Fibroblast of villous mesenchyme (primary cell): Measurements from ENCODE around the gene SLC35E1. TPM values are rescaled to one million over a fixed set of nuclear protein-coding genes. Genes with fewer than 3 reads are reported as not detected.

ENCODE experiments used
- DNase-seq: peaks from one replicate; pipeline ENCODE4 v3.0.0-alpha.2; 2010; ENCODE audit warnings: low read depth
- H3K4me3 ChIP-seq: 2 replicates; pipeline ENCODE4 v1.5.1; 2011; ENCODE audit warnings: low read depth, mild to moderate bottlenecking, low read length
- total RNA-seq: library from RNA; depleted of rRNA; stranded (reverse); fragments of >200 nt; gene quantifications from 2 replicates; pipeline ENCODE4 v1.2.3, GENCODE V29; 2012
- TF ChIP-seq, protein P1 (sequence below): IDR thresholded peaks from 2 replicates; pipeline ENCODE4 v1.5.1; 2012; ENCODE audit warnings: low read depth, mild to moderate bottlenecking, low read length; ENCODE audit not compliant: insufficient read depth

The SLC35E1 gene
- total RNA-seq, 1 donor: 46.2 TPM

- TF ChIP-seq, protein P1, sequence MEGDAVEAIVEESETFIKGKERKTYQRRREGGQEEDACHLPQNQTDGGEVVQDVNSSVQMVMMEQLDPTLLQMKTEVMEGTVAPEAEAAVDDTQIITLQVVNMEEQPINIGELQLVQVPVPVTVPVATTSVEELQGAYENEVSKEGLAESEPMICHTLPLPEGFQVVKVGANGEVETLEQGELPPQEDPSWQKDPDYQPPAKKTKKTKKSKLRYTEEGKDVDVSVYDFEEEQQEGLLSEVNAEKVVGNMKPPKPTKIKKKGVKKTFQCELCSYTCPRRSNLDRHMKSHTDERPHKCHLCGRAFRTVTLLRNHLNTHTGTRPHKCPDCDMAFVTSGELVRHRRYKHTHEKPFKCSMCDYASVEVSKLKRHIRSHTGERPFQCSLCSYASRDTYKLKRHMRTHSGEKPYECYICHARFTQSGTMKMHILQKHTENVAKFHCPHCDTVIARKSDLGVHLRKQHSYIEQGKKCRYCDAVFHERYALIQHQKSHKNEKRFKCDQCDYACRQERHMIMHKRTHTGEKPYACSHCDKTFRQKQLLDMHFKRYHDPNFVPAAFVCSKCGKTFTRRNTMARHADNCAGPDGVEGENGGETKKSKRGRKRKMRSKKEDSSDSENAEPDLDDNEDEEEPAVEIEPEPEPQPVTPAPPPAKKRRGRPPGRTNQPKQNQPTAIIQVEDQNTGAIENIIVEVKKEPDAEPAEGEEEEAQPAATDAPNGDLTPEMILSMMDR: no peak
- peak overlapping the region; percentile 95 for H3K4me3 ChIP-seq
- DNase-seq: peak; percentile 40
Observed at GRCh38 chr19:16541526-16542044, 30.6 kb downstream of the SLC35E1 start.

DNA sequence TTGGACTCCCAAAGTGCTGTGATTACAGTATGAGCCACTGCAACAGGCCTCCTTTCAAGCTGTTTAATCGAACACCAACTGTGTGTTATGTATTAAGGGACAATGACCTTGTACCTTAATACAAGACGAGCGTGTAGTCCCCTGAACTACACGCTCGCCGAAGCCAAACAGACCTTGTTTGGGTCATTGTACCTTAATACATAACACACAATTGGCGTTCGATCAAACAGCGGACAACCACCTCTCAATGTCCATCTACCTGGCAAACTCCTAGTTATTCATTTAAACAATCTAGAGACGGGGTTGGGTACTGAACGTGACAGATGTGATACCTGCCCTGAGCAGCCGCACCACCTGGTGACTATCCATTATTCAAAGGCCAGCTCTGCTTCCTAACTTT, 31.3 kb downstream of the SLC35E1 start:
- peak overlapping the region; percentile 95 for H3K4me3 ChIP-seq
- TF ChIP-seq, protein P1: no peak
- DNase-seq: no peak

DNA sequence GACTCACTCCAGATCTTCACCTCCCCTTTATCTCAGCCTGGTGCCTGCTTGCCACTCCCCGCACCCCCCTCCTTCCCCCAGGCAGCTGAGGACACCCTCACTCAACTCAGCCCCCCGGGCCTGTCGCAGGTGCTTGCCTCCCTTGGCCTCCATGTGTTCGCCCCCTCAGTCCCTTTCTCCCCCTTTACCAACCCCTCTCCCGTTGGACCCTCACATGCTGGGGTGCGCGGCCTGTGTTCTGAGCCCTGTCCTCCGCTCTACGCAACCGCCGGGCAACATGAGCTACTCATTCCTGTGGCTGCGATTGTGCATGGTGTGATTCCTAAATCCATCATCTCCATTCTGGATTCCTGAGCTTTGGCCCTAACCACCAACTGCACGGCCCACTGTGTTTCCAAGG, 35.1 kb downstream of the SLC35E1 start:
- TF ChIP-seq, protein P1: no peak
- no peak overlapping the region for H3K4me3 ChIP-seq
- DNase-seq: no peak

DNA sequence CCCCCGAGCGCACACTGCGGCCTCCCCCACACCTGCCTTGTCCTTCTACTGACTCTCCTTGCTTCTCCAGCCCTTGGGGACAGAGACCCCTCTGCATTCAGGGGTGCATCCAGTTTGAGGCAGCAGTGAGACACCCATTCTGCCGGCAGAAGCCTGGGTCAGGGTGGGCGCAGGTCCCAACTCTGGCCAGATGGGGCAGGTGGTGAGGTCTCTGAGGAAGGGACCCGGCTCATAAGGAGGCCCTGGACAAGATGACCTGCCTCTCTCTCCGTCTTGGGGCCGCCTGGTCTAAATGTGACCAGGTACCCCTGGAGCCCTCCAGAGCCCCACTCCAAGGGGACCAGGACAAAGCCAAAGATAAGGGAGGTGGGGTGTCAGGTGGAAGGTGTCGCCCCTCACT, 36.1 kb downstream of the SLC35E1 start:
- DNase-seq: no peak
- TF ChIP-seq, protein P1: no peak
- H3K4me3 ChIP-seq: no peak overlapping the region

DNA sequence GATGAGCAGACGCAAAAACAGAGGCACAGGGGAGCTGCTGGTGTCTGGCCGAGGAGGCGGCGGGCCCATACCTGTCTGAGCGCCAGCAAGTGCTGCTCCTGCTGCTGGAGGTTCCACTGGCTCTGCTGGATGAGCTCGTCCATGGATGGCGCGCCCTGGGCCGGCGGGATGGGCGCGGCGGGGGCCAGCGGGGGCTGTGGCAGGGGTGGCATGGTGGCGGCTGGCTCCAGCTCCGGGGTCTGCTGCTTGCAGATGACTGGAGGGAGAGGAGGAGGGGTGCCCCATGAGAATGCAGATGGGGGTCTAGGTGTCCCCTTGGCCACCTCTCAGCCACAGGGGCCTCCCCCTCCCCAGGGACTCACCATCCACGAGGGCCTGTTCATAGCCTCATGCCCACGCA, 36.8 kb downstream of the SLC35E1 start:
- H3K4me3 ChIP-seq: no peak overlapping the region
- DNase-seq: no peak
- TF ChIP-seq, protein P1: no peak

DNA sequence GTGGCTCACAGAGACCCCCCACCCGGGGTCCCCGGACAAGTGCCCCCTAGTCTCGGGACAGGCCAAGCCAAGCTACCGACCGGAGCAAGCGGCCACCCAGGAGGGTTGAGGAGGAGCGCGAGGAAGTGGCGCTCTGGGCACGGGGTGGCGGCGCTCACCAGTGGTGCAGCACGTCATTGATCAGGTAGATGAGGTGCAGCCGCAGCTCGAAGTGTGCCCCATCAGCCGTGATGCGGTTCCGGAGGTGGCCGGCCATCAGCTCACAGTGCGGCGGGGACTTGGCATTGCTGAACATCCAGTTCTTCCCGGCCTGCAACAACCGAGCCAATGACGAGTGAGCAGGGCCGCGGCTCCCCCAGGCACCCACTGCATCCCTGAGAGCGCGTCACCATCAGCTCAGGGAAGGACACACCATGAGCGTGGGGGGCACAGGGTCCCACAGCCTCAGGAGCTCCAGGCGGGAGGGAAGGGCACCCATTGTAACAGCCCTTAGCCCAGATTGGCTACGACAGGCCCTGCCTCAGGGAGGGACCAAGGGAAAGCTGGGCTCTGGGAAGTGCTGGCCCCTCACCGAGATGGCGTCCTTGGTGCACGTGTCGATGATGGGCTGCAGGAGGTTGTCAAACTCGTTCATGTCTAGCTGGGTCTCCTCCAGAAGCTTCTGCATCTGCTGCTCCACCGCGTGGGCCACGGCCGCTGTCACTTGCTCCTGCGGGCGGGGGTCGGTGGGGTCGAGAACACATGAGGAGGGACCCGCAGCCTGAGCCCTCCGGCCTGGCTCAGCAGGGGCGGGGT, 39.6 kb downstream of the SLC35E1 start:
- no peak overlapping the region for H3K4me3 ChIP-seq
- TF ChIP-seq, protein P1: no peak
- no peak for DNase-seq

- no peak overlapping the region for H3K4me3 ChIP-seq
- no peak for DNase-seq
- TF ChIP-seq, protein P1: no peak
Observed at GRCh38 chr19:16531380-16531669, 40.9 kb downstream of the SLC35E1 start.
